GM21576 (cell line): ENCODE results near the gene SPG7.
"Not testable (repeated sequence)": the region's sequence is repeated elsewhere in the genome, so short reads cannot be mapped to it uniquely, and the experiment has no call there.

Experiments used
- ATAC-seq: cut with Tn5 transposase; IDR thresholded peaks from one replicate; pipeline ENCODE4 v1.9.1; 2021; ENCODE audit warnings: mild to moderate bottlenecking, moderate library complexity; ENCODE audit not compliant: unreplicated experiment

The SPG7 gene

GRCh38 chr16:89561142-89561883 is 53.1 kb downstream of the SPG7 start:
- no peak for ATAC-seq

DNA sequence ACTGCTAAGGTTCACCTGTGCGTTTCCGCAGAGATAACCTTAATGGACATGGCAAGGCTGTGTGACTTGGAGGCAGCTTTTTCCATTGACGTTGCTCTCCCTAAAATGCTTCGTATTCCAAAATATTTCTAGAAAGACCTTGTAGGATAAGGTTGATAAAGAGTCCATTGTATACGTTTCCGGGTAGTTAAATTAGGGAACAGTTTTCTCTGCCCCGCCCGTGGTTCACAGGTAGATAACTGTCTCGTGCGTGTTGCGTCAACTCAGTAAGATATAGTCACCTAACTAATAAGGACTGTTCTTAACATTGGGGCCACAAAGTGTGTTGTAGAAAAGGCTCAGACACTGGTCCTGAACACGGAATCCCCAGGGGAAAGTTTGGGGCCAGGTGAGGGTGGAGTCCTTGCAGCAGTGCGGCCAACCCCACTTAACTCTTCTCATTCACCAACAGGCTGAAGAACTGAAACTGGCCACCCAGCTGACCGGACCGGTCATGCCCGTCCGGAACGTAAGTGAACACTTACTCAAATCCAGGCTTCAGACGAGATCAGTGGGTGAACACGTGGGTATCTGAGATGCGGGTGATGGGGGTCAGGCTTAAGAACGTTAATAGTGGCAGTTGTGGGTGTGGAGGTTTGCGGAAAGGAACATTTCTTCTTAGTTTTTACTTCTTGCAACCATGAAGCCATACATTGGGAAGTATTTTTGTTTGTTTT is 53.8 kb downstream of the SPG7 start:
- ATAC-seq, result no peak

DNA sequence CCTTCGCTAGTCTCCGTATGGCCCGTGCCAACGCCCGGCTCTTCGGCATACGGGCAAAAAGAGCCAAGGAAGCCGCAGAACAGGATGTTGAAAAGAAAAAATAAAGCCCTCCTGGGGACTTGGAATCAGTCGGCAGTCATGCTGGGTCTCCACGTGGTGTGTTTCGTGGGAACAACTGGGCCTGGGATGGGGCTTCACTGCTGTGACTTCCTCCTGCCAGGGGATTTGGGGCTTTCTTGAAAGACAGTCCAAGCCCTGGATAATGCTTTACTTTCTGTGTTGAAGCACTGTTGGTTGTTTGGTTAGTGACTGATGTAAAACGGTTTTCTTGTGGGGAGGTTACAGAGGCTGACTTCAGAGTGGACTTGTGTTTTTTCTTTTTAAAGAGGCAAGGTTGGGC is 54.7 kb downstream of the SPG7 start:
- no peak for ATAC-seq

- no peak for ATAC-seq
These were observed 55.6 kb downstream of the SPG7 start for GRCh38 chr16:89563639-89564392.

GRCh38 chr16:89564476-89565255 is 56.5 kb downstream of the SPG7 start:
- no peak for ATAC-seq

GRCh38 chr16:89565256-89565505 is 57.0 kb downstream of the SPG7 start:
- no peak for ATAC-seq

- no peak for ATAC-seq
These were observed 57.5 kb downstream of the SPG7 start for GRCh38 chr16:89565506-89566372.

GRCh38 chr16:89567656-89568594 is 59.7 kb downstream of the SPG7 start:
- no peak for ATAC-seq

DNA sequence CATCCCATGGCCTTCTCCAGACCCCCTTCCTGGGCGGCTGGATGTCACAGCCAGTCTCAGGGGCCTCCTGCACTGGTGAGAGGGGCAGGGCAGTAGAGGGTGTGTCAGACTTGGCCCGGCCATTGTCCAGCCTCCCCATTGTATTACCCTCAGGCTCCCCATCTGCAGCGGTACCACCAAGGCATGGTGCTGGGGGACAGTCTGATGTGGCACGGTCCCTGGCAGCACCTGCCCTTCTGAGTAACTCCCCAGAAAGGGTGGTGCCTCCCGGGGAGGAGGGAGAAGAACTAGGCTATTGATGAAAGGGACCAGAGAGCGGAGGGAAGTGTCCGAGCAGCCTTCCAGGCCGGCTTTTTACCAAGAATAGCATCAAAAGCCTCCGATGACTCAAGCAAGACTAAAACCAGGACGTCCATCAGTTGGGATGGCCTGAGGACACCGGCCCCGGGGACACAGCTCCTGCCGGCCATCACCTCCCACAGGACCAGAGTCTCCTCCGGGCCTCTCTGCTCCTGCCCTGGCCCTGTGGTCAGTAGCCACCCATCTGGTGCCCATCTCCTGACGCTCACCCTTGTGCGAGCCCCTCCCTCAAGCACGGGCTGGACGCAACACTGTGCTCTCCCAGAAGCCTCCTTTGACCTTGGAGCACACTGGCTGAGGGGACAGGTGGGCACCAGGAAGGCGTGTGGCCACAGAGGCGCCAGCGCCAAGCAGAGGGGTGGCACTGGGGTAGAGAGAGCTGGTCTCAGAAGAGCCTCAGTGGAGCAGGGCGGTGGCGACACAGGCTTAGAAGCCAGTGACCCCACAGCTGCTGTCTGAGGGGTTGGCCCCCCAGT is 61.5 kb downstream of the SPG7 start:
- ATAC-seq, result no peak

GRCh38 chr16:89570342-89570923 is 62.2 kb downstream of the SPG7 start:
- no peak for ATAC-seq

GRCh38 chr16:89570983-89571598 is 62.9 kb downstream of the SPG7 start:
- not testable (repeated sequence) for ATAC-seq

DNA sequence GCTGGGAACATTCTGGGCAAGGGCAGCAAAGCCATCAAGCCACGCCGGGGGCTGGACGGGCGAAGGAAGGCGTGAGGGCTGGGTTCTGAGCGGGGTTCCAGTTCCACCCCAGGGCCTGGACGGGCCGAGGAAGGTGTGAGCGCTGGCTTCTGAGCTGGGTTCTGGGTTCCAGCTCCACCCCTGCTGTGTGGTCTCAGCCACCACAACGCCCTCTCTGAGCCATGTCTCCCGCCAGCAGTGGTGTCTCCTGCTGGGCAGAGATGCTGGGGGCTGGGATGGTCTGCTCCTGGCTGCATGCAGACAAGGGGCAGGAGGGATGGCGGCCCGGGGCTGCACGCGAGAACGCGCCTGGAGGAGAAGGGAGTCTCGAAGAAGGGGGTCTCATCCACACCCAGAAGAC is 63.4 kb downstream of the SPG7 start:
- no peak for ATAC-seq

DNA sequence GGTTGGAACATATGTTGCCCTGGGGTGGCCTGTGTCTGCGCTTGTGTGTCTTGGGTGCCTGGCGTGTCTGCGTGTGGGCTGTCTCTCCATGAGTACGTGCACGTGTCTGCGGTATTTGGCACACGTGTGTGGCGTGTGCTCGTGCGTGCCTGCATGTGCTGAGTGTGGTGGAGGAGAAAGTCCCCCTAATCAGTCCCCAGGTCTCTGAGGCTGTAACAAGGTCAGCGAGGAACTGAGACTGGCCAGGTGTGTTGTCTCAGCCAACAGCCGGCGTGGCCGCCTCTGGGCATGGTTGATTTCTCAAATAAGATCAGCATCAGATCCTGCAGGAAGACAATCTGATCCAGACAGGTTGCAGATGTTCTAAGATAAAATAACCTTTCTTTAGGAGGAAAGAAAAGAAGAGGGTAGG is 63.9 kb downstream of the SPG7 start:
- ATAC-seq, result no peak

DNA sequence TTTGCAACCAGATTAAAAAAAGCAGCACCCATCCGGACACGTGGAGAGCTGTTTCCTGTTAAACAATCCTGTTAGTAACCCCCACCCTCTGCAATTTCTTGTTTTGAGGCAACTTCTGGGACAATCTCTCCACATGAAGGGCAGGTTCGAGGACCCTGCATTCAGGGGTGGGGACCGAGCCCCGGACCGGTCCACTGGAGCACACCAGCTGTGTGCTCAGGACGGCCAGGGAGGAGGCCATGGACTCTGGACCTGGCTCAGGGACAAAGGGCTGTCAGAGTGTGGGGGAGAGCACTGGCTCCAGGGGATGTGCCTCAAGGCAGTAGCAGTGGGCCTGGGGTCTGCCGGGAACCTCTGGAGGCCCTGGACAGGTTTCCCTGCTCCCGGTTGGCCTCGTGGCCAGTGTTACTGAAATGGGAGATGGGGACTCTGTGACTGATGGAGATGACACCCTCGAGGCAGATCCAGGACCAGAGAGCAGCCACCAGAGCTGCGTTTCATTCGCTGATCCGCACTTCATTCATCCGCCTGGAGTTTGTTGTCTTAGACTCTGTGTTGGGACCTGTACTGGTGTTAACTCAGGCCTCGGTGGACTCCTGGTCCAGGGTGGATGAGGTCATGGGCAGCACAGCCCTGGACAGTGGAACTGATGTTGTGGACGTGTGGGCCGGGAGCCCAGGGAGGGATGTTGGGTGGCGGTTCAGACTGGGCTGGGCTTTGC is 64.4 kb downstream of the SPG7 start:
- ATAC-seq, result no peak

- ATAC-seq, result no peak
These were observed 65.8 kb downstream of the SPG7 start for GRCh38 chr16:89573826-89574680.

DNA sequence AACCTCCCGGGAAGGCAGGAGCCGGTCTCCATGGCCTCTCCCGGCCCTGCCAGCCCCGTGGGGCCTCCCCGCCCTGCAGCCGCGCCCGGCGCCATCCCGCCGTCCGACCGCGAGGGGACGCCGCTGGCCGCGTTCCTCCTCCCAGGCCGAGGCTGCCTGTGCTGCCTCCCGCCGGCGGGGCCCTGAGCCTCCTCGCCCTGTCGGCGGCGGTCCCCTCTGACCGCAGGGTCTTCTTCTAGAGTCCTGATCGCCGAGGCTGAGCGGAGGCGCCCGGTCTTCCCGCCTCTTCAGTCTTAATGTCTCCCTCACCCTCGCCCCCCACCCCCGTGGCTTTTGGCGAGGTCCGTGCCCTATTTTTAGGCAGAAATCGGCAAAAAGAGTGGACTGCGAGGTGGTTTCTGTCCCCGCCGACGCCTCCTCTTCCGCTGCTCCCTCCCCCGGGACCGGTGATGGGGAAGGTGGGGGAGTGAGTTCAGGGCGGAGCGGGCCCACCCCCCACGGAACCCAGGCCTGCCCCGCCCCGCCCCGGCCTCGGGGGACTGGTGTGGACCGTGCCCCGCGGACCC is 66.6 kb downstream of the SPG7 start:
- ATAC-seq, result no peak
